ENCODE data around the gene MAPK12. TPM values are rescaled to one million over a fixed set of nuclear protein-coding genes. Genes with fewer than 3 reads are reported as not detected.
"Not testable (repeated sequence)": the region's sequence is repeated elsewhere in the genome, so short reads cannot be mapped to it uniquely, and the experiment has no call there.

The MAPK12 gene
- polyA plus RNA-seq, 1 donor = 29.1 TPM

DNA sequence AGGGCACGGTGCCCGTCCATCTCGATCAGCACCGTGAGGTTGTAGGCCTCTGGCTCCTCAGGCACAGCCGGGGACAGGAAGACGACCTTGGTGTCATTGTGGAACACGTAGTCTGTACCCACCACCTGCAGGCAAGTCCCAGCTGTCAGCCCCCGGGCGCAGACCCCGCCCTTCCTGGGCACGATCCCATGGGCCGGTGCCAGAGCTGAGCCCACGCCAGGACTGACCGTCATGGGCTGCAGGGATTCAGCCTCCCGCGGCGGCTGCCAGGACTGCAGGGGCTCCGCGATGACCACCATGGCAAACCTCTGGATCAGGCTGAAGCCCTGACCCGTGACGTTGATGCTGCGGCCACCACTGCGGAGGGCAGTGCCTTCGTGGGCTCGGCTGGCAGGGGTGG lies 20.5 kb upstream of the MAPK12 start:
- DNase-seq = no peak

DNA sequence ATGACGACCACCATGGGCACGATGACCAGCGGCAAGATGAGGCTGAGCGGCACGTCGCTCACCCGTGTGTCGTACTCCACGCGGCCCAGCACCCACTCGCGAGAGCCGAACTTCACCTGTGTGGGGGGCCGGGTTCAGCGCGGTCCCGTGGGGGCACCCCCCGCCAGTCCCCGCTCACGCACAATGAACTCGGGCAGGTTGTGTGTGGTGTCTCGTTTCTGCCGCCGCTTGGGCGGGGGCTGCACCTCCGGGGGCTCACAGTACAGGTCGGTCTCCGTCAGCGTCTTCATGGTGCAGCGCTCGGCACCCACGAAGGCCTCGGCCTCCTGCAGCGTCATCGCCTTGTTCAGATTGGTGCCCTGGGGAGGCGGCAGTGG lies 19.9 kb upstream of the MAPK12 start:
- no peak for DNase-seq

DNA sequence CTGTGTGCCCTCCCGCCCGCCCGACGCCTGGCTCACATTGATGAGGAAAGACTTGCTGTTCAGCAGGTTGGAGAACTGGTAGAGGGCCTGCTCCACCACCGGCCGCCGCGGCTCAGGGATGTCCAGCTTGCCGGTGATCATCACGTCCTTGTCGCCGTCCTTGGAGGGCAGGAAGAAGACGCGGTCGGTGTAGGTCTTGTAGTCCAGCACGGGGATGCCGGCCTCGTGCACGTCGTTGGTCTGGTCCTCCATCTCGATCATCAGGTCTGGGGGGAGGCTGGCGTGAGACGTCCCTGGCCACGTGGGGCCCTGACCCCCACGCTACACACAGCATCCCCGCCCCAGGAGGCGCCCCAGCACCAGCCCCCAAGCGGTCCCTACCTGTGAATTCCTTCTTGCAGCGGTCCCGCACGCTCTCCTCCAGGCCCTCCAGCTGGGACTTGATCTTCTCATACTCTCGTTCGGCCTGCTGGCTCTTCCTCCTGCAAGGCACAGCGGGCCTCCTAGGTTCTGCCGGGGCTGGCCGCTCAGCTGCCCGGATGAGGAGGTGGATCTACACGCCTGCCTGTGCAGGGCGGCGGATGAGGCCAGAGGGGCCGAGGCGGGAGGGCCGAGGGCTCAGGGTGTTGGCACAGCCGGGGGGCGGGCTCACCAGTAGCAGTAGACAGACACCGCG lies 19.4 kb upstream of the MAPK12 start:
- DNase-seq = no peak

DNA sequence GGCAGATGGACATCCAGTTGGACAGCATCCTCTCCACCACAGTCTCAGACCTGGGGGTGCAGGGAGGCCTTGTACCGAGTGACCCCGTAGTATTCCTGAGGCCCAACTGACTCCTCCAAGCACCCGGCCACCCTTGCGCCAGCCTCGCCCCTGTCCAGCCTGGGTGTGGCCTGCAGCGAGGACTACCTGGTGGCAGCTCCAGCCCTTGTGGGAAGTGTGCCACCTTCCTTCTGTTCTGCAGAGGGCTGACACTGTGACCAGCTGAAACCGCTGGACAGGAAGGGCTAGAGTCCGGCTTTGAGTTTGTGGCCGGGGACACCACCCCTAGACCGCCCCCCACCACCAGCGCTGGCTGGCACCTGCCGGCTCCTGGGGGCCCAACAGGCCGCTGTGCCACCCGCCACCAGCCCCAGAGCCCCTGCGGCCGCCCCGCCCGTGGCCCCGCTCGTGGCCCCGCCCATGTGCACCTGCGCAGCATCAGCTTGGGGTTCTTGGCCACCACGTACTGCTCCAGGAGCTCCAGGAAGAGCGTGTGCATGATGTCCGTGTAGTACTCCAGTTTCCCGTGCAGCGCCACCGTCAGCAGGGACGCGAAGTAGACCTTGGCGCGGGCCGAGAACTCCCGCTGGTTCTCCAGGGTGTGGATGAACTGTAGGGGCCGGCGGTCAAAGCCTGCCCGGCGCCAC lies 18.7 kb upstream of the MAPK12 start:
- DNase-seq = no peak

DNA sequence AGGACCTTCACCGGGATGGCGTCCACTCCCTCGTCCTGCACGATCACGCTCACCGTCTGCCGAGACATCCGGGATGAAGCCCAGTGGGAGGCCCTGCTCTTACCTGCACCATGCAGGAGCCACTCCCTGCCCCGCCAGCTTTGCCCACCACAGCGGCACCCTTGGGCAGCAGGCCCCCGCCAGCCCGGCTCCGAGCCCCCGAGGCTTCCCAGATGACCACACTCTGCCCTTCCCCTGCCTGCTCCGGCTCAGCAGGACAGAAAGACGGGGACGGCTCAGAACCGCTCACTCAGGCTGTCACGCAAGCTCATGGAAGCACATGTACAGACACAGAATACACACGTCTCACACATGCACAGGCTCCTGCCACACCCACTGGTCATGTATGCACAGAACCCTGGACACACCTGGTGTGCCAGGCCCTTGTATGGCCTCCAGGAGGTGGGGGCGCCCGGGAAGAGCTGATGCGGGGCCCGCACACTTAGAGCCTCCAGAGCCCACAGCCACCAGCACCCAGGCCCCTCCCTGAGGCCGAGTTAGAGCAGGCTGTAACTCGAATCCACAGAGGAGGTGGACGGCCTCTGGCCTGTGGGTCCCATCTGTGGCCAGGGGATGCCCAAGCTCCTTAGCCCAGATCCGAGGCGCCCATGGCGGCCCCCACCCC lies 17.6 kb upstream of the MAPK12 start:
- no peak for DNase-seq

DNA sequence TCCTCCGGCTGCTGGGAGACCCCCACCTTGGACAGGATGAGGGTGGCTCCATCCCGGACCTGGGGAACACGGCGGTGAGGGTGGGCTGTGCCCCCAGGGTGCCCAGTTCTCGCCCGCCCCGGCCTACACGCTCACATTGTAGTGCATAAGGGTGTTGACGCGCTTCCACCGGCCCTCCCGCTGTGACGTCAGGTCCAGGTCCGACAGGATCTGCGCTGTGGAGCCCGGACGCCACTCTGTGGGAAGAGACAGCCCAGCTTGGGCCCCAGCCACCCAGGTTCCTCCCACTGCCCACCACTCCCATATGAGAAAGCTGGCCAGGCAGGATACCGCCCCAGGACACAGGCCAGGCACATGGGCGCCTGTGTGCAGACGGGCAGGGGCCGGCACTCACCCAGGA lies 17.0 kb upstream of the MAPK12 start:
- DNase-seq = no peak

DNA sequence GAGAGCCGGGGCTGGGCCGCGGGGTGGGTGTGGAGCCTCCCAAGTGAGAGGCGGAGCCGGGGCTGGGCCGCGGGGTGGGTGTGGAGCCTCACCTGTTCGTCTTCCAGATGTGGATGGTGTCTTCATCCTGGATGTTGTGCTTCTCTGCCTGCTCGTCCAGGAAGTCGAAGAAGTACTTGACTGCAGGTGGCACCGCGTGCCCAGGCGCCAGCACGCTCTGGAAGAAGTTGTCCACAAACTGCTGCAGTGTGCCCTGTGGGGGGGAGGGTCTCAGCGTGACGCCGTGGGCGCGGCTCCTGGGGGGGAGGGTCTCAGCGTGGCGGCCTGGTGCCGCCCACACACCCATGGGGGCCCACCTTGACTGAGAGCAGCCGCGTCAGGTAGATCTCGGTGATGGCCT lies 16.3 kb upstream of the MAPK12 start:
- DNase-seq = no peak

DNA sequence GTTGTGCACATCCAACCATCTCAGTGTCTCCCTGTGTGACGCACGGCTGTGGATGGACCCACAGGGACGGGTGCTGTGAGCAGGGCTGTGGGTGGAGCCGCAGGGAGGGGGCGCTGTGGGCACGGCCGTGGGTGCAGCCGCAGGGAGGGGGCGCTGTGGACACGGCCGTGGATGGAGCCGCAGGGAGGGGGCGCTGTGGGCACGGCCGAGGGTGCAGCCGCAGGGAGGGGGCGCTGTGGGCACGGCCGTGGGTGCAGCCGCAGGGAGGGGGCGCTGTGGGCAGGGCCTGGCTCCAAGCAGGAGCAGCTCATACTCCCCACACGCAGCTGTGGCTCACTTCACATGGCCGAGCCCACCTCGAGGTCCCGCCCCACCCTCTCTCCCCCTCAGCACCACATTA lies 14.7 kb upstream of the MAPK12 start:
- no peak for DNase-seq

DNA sequence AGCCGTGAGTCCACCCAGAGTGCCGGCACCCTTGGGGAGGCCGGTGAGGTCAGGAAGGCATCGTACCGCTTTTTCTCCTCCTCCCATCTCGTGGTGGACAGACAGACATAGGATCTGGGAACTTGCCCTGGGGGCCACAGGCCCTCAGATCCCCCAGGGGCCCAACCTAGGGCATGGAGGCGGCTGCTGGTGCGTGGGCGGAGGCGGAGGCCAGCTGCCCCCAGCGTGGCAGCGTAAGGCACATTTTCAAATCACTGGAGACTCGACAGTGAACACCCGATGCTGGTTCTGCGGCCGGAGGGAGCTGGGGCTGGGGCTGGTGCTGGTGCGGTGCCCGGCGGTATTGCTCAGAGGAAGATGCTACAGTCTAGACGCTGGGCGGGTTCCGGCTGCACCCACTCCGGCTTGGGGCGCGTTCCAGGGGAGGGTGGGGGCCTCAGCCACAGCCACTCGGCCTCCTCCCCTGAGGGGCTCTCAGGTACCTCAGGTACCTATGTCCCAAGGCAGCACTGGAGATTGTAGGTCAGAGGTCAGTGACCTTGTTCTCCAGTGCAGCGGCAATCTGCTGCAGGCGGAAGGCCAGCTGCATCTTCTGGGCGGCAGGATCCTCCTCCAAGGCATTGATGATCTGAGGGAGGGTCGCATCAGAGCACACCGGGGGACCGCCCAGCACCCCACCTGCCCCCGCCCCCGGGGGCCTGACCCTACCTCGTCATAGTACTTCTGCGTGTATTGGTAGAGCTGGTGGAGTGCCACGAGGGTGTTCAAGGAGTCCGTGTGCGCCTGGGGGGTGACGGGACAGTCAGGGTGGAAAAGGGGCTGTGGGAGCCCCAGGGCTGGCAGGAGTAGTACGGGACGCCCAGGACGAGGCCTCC lies 13.9 kb upstream of the MAPK12 start:
- no peak for DNase-seq

DNA sequence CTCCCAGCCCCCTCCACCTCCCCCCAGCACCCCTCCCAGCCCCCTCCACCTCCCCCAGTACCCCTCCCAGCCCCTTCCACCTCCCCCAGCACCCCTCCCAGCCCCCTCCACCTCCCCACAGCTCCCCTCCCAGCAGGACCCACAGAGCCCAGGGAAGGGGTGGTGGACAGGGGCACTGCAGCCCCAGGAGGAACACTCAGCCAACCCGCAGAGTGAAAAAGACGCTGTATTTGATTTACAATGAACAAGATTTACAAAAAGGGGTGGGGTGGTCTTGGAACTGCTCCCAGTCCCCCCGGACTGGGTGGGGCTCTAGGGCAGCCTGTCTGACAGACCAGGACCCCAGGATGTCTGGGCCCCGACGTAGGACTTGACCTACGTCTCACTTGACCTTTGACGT lies 13.3 kb upstream of the MAPK12 start:
- no peak for DNase-seq

DNA sequence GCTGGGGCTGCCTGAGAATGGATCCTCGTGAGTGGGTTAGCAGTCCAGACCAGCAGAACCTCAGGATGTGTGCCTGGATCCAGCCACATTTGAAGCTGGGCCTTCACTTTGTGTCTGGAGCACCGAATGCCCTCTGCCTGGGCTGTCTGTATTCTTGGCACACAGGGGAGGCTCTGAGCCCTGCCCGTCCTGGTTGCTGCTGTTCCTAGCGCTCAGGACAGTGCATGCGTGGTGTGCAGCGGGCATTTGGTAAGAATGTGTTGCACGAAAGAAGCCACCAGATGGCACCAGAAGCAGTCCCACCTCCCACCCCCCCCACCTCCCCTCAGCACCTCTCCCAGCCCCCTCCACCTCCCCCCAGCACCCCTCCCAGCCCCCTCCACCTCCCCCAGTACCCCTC lies 12.8 kb upstream of the MAPK12 start:
- DNase-seq = no peak

DNA sequence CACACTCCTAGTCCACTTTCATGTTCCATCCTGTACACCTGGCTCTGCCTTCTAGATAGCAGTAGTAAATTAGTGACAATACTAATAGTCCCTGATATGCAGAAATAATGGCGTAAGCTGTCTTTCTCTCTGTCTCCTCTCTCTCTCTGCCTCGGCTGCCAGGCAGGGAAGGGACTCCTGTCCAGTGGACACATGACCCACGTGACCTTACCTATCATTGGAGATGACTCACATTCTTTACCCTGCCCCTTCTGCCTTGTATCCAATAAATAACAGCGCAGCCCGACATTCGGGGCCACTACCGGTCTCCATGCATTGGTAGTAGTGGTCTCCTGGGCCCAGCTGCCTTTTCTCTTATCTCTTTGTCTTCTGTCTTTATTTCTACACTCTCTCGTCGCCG lies 12.3 kb upstream of the MAPK12 start:
- not testable (repeated sequence) for DNase-seq

DNA sequence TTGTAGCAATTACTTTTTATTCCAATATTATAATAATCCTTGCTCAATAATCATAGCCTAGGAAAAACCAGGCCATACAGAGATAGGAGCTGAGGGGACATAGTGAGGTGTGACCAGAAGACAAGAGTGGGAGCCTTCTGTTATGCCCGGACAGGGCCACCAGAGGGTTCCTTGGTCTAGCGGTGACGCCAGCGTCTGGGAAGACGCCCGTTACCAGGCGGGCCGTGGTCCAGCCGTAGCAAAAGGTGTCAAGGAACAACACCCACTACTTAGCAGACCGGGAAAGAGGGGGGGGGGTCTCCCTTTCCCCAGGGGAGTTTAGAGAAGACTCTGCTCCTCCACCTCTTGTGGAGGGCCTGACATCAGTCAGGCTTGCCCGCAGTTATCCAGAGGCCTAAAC lies 11.9 kb upstream of the MAPK12 start:
- DNase-seq = not testable (repeated sequence)

DNA sequence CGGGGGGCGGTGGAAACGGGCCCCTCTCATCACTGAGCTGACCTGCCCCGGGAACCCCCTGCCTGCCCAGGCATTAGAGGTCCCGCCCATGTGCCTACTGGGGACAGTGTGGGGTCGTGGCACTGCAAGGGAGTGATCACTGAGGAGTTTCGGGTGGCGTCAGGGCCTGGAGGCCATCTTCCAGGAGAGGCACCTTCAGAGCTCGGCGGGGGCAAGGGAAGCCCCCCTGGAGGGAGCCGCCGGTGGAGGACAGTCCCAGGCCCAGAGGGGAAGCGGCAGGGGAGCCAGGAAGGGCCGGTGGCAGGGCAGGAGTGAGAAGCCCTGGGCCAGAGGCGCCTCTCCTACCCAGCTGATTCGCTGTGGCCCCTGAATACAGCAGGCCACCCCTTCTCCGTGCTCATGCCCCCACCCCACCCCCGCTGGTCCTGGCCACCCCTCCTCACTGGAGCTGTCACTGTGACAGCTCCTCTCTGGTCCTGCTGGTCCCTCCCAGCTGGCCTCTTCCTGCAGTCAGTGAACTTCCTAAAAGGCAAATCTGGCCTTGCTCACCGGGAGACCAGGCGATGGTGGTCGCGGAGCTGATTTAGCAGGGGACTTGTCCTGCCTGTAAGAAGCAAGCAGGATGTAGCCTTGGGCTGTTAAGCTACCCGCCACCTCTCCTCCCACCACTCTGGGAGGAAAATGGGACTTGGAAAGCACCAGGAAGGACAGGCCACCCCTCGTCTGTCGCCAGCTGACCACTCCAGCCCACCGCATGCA lies 10.7 kb upstream of the MAPK12 start:
- no peak for DNase-seq

DNA sequence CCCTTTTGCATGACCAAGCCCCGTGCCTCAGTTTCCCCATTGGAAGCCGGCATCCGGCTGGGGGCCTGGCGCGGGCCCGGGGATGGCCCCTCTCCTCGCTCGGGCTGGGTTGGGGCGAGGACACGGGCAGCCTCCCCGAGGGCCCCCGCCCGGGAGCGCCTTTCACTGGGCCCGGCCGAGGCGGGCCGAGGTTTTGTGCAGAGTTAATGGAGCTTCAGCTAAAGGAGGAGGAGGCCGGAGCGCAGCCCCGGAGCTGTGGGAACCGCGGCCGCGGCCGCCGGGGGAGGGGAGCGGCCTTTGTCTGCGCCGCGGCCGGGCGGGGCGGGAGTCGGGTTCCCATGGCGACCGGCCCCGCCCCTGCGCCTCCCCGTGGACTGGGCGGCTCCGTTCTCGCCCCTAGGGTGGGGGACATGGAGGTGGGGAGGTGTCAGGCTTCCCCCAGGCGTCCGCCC lies 10.1 kb upstream of the MAPK12 start:
- no peak for DNase-seq

DNA sequence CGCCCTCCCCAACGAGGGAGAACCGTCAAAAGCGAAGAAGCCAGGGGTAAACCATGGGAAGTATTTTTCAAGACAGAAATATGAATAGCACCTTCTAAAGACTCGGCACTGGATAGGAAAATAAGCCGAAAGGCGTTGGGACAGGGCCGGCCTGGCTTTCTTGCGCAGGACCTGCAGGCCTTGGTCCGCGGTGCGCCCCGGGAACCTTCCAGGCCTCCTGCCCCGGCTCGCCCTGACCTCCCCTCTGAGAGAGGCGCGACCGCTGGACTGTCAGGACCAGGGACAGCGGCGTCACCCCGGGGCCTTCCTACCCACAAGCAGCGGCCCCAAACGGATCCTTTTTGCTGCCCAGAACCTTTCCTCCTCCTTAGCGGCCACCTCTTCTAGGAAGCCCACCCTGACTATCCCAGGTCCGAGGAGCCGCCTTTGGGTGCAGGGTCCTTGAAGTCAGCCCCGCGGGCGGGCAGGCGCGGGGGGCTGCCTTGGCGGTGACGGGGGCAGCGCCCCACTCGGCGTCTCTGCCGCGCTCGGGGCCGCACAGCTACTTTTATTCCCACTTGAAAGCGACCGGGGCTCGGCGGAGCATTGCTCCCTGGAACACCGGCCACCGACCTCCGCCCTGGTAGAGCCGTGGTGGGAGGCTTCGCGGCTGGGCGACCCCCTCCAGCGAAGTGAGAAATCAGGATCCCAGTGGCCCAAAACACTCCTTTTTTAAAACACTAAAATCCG lies 9.3 kb upstream of the MAPK12 start:
- peak; percentile 73 for DNase-seq

DNA sequence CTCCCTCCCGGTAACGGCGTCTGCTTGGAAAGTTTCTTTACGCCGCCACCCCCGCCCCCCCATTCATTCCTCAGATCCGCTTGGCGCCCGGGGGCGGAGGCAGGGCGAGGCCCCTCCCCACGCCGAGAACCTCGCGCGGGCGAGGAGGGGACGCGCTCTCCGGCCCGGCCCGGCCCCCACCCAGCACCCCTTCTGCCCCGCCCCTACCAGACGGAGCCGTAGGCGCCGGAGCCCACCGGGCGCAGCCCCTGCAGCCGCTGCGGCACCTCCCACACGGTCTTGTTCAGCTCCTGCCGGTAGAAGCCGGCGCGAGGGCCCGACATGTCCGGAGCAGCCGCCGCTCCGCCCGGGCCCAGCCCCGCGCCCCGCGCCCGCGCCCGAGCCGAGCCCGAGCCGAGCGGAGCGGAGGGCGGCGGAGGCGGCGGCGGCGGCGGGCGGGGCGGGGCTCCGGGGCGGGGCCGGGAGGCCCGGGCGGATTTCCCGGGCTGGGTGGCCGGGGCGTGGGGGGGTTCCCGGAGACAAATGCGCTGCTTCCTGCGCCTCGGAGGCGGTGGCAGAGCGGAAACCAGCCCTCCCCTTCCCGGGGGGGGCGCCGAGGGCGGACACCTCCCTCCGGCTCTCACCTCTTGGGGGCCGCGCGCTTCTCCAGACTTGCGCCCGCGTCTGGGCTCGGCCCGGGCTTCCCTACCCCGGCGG lies 8.6 kb upstream of the MAPK12 start, which contains the start of gene MAPK11:
Gene MAPK11 (minus strand): TSS at position 411 of the 696 bp plus-strand sequence. CDS start 88 bp downstream, at position 323.
- no peak for DNase-seq

DNA sequence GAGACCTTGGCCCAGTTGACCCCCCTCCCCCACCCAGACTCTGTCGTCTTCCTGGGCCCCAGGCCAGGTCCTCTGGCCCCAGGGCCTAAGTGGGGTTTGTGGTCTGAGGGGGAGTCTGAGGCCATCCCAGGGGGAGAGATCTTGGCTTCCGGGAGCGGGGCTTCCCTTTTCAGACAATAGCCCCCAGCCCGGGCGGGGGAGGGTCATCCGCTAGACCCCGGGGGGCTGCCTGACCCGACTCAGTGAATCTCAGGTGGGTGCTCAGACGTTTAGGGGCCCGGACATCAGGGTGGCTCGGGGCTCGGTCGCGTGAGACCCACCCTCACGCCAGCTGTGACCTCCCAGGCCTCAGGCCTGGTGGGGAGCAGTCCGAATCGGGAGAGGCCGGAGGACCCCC lies 8.1 kb upstream of the MAPK12 start:
- DNase-seq = no peak

DNA sequence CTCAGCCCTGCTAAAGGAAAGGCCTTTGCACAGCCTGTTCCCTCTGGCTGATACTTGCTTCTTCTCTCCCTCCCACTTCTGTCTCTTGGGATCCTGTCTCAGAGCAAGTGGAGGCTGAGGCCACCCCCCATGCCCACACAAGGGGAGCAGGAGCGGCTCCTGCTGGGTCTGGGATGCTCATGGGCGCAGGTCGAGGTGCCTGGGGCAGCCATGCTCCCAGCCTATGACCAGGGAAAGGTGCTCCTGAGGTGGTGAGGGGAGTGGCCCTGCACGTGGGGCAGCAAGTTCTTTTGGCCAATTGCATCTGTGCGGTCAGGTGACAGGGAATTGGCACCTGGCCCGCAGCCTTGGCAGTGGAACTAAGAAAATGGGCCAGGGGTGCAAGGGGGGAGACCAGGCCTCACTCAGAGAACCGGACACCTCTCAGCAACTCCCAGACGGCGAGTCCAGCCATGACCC lies 7.2 kb upstream of the MAPK12 start:
- DNase-seq = no peak

DNA sequence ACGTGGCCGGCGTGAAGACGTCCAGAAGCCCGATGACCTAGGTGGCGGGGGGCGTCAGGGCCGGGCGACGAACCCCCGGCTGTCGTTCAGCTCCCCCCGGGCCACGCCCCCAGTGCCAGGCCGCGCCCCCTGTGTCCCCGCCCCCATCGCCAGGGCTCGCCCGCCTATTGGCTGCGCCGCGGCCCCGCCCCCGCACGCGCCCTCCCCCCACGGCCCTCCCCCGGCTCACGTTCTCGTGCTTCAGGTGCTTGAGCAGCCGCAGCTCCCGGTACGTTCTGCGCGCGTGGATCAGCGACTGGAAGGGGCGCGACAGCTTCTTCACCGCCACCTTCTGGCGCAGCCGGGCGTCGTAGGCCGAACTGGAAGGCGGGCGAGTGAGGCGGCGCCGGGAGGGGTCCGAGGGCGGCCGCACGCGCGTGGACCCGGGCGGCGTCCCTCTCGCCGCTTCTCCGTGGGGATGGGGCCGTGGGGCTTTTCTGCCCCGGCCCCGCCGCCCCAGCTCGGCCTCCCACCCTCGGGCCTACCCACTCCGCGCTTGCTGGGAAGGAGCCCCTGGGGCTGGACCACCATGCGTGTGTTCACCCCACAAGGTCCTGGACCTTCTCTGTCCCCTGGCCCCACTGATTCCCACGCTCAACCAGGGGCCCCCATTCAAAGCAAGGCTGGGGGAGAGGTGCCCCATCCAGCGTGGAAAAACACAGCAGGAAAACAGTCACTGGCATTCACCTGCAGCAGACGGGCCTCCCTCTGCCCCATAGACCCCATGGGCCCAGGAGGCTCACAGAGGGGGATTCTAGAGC lies 6.3 kb upstream of the MAPK12 start:
- DNase-seq = no peak

Measured in hindlimb muscle (tissue), 1 donor.